Measurements from ENCODE around the gene GRIP1.
"Not testable (repeated sequence)": the region's sequence is repeated elsewhere in the genome, so short reads cannot be mapped to it uniquely, and the experiment has no call there.

Gene GRIP1

GRCh38 chr12:66312189-66312588 lies 366.7 kb downstream of the GRIP1 start:
- Histone ChIP-seq H3K4me1 (ENCODE audit: low read length) (no peaks in the 10 kb centered on the region), H3K4me3 (ENCODE audit: low read length) (no peak overlapping the region), H3K27me3 (replicated peaks; ENCODE audit: insufficient read depth, low read length) (no peaks in the 10 kb centered on the region), H3K9me2 (replicated peaks; ENCODE audit: insufficient read depth, low read length) (no peaks in the 10 kb centered on the region), H3K4me2 (ENCODE audit: low read depth, low read length) (no peak overlapping the region), H3F3A (ENCODE audit: insufficient read depth, low read length) (no peaks in the 10 kb centered on the region), H3K27ac (ENCODE audit: low read length) (no peak overlapping the region), H4K20me1 (ENCODE audit: insufficient read depth, low read length) (no peaks in the 10 kb centered on the region), H3K79me2 (ENCODE audit: low read length) (peaks cover 14% of the 10 kb centered on the region), H3K9me3 (replicated peaks; ENCODE audit: insufficient read depth, low read length) (no peaks in the 10 kb centered on the region), H3K9ac (ENCODE audit: low read length) (no peak overlapping the region), H3K36me3 (replicated peaks; ENCODE audit: insufficient read depth, low read length) (peaks cover 7% of the 10 kb centered on the region; the same call in 1 of the 2 replicates), H2AFZ (ENCODE audit: low read length) (no peak overlapping the region)
- no peak for DNase-seq
- TF ChIP-seq EZH2 (optimal IDR thresholded peaks at IDR 0.05; ENCODE audit: low read depth, low read length) = no peak
- no peak for TF ChIP-seq CTCF (IDR thresholded peaks at IDR 0.05; ENCODE audit: low read length)
- no peak for TF ChIP-seq EZH2phosphoT487 (IDR thresholded peaks at IDR 0.05; ENCODE audit: low read length)

GRCh38 chr12:66309606-66310005 lies 369.3 kb downstream of the GRIP1 start:
- TF ChIP-seq CTCF (IDR thresholded peaks at IDR 0.05; ENCODE audit: low read length) = no peak
- no peak for TF ChIP-seq EZH2phosphoT487 (IDR thresholded peaks at IDR 0.05; ENCODE audit: low read length)
- no peak for TF ChIP-seq EZH2 (optimal IDR thresholded peaks at IDR 0.05; ENCODE audit: low read depth, low read length)
- no peaks in the 10 kb centered on the region for H4K20me1 ChIP-seq (ENCODE audit: insufficient read depth, low read length)
- peaks cover 13% of the 10 kb centered on the region; the same call in 1 of the 2 replicates for H3K36me3 ChIP-seq (replicated peaks; ENCODE audit: insufficient read depth, low read length)
- H2AFZ ChIP-seq (ENCODE audit: low read length) = no peak overlapping the region
- H3K9me3 ChIP-seq (replicated peaks; ENCODE audit: insufficient read depth, low read length) = no peaks in the 10 kb centered on the region
- H3F3A ChIP-seq (ENCODE audit: insufficient read depth, low read length) = 0 out of 2 replicates have a peak, but pooled peaks cover under 1% of the 10 kb centered on the region
- H3K27ac ChIP-seq (ENCODE audit: low read length) = no peak overlapping the region
- peaks cover 8% of the 10 kb centered on the region; the same call in 1 of the 2 replicates for H3K4me1 ChIP-seq (ENCODE audit: low read length)
- DNase-seq = no peak
- H3K79me2 ChIP-seq (ENCODE audit: low read length) = peaks cover 34% of the 10 kb centered on the region
- no peaks in the 10 kb centered on the region for H3K27me3 ChIP-seq (replicated peaks; ENCODE audit: insufficient read depth, low read length)
- no peaks in the 10 kb centered on the region for H3K9me2 ChIP-seq (replicated peaks; ENCODE audit: insufficient read depth, low read length)
- H3K4me2 ChIP-seq (ENCODE audit: low read depth, low read length) = no peak overlapping the region
- H3K9ac ChIP-seq (ENCODE audit: low read length) = no peak overlapping the region
- no peak overlapping the region for H3K4me3 ChIP-seq (ENCODE audit: low read length)

DNA sequence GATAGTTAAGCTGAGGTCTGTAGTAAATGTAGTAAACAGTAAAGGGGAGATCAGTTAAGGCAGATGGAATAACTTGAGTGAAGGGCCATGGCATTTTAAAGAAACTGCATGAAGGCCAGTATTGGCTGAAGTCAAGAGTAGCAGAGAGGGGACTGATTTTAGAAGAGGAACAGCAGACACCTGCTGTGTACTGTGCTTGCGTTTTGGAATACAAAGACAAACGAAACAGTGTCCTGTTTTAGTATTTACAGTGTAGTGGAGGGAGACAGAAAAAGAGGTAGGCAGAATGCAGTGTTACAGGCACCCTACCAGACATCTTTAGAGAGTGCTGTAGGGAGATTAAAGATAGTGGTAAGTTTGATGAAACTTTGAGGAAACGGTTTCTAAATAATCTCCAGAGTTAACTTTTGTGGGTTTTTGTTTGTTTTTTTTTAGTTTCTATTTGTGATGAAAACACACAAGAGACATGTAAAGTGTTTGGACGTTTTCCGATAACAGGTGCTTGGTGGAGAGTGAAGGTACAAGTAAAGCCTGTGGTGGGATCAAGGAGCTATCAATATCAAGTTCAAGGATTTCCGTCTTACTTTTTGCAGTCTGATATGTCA lies 374.5 kb downstream of the GRIP1 start:
- Histone ChIP-seq H3K4me2 (ENCODE audit: low read depth, low read length) (peak overlapping the region; percentile 87), H3K9me2 (replicated peaks; ENCODE audit: insufficient read depth, low read length) (no peaks in the 10 kb centered on the region)
- peak; percentile 53 for DNase-seq

DNA sequence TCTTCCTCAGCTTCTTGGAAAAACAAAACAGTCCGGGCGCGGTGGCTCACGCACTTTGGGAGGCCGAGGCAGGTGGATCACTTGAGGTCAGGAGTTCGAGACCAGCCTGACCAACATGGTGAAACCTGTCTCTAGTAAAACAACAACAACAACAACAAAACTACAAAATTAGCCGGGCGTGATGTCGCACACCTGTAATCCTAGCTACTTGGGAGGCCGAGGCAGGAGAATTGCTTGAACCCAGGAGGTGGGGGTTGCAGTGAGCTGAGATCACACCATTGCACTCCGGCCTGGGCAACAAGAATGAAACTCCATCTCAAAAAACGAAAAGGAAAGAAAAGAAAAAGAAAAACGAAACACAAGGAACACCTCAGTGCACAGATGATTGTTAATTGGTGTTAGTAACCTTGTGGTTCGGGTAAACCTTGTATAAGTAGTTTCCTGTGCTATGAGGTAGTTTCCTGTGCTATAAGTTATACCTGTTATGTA lies 375.5 kb downstream of the GRIP1 start:
- peaks cover 22% of the 10 kb centered on the region for H3F3A ChIP-seq (ENCODE audit: insufficient read depth, low read length)
- H4K20me1 ChIP-seq (ENCODE audit: insufficient read depth, low read length); H3K27me3 ChIP-seq (replicated peaks; ENCODE audit: insufficient read depth, low read length); H3K9me2 ChIP-seq (replicated peaks; ENCODE audit: insufficient read depth, low read length); H3K9me3 ChIP-seq (replicated peaks; ENCODE audit: insufficient read depth, low read length); H3K36me3 ChIP-seq (replicated peaks; ENCODE audit: insufficient read depth, low read length); H2AFZ ChIP-seq (ENCODE audit: low read length): not testable (repeated sequence)
- H3K9ac ChIP-seq (ENCODE audit: low read length) = peak overlapping the region; percentile 87
- DNase-seq = peak; percentile 80
- H3K4me3 ChIP-seq (ENCODE audit: low read length) = peak overlapping the region; percentile 92
- peak overlapping the region; percentile 98; the same call in 1 of the 2 replicates for H3K27ac ChIP-seq (ENCODE audit: low read length)
- peaks cover 13% of the 10 kb centered on the region; the same call in 1 of the 2 replicates for H3K4me1 ChIP-seq (ENCODE audit: low read length)
- H3K79me2 ChIP-seq (ENCODE audit: low read length) = peaks cover 31% of the 10 kb centered on the region
- peak overlapping the region; percentile 87 for H3K4me2 ChIP-seq (ENCODE audit: low read depth, low read length)

More for the DNA sequence above, 374.5 kb downstream of the GRIP1 start:
- Histone ChIP-seq H3K79me2 (ENCODE audit: low read length) (peaks cover 31% of the 10 kb centered on the region), H3F3A (ENCODE audit: insufficient read depth, low read length) (peaks cover 22% of the 10 kb centered on the region), H3K27ac (ENCODE audit: low read length) (peak overlapping the region; percentile 98), H3K36me3 (replicated peaks; ENCODE audit: insufficient read depth, low read length) (peaks cover 8% of the 10 kb centered on the region; the same call in 1 of the 2 replicates), H3K9ac (ENCODE audit: low read length) (peak overlapping the region; percentile 87; the same call in 1 of the 2 replicates), H3K27me3 (replicated peaks; ENCODE audit: insufficient read depth, low read length) (0 out of 2 replicates have a peak, but pooled peaks cover 5% of the 10 kb centered on the region), H3K4me1 (ENCODE audit: low read length) (peaks cover 13% of the 10 kb centered on the region; the same call in 1 of the 2 replicates), H2AFZ (ENCODE audit: low read length) (no peak overlapping the region), H3K4me3 (ENCODE audit: low read length) (peak overlapping the region; percentile 92), H4K20me1 (ENCODE audit: insufficient read depth, low read length) (no peaks in the 10 kb centered on the region), H3K9me3 (replicated peaks; ENCODE audit: insufficient read depth, low read length) (no peaks in the 10 kb centered on the region)
- TF ChIP-seq EZH2phosphoT487 (IDR thresholded peaks at IDR 0.05; ENCODE audit: low read length) (no peak), CTCF (IDR thresholded peaks at IDR 0.05; ENCODE audit: low read length) (no peak), EZH2 (optimal IDR thresholded peaks at IDR 0.05; ENCODE audit: low read depth, low read length) (no peak)
